Measurements from ENCODE around the gene PSME2.

Gene PSME2

DNA sequence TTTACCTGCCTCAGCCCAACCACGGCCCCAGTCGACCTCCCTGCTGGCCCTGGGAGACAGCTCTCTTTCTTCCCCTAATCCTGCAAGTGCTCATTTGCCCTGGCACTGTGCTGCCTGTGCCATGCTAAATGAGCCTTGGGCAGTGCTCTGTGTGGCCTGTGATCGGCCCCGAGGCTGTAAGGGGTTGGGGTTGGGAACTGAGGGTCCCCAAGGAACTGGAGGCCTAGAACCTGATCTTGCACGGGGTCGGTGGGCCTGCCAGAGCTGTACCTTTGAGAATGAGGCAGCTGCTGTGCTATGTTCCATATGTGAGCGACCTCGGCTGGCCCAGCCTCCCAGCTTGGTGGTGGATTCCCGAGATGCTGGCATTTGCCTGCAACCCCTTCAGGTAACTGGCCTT is 3.7 kb upstream of the PSME2 start:
- Mint-ChIP-seq H3K27me3 (no peaks in the 10 kb centered on the region), H3K36me3 (peaks cover 8% of the 10 kb centered on the region), H3K4me3 (no peak overlapping the region), H3K9me3 (no peaks in the 10 kb centered on the region), H3K27ac (no peak overlapping the region), H3K4me1 (peaks cover 38% of the 10 kb centered on the region)

DNA sequence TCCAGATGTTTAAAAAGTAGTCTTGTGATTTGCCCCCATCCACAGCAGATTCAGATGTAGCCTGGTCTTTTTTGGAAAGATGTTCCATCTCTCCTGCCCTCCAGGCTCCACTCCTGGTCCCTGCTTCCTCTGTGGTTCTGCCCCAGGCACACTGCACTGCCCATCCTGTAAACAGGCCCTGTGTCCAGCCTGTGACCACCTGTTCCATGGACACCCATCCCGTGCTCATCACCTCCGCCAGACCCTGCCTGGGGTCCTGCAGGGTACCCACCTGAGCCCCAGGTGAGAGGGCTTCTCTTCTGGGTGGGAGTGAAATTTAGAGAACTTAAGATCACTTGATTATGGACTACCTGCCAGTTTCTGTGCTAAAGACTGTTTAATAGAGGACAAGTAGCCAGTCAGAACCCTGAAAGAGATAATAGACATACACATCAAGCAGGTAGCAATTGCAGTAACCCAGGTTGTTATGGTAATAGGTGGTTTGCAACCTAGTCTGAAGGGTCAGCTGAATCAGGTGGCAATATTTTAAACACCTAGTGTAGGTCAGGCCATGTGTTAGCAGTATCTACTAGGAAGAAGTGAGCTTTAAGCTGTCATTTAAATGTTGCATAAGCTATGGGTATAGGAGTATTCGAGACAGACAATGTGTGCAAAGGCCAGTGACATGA is 3.0 kb upstream of the PSME2 start:
- H3K4me3 Mint-ChIP-seq, result peak overlapping the region; percentile 99
- H3K27ac Mint-ChIP-seq, result no peak overlapping the region
- peaks cover 8% of the 10 kb centered on the region for H3K36me3 Mint-ChIP-seq
- H3K4me1 Mint-ChIP-seq, result peaks cover 43% of the 10 kb centered on the region
- no peaks in the 10 kb centered on the region for H3K27me3 Mint-ChIP-seq
- H3K9me3 Mint-ChIP-seq, result no peaks in the 10 kb centered on the region

GRCh38 chr14:24147761-24148428 is 1.5 kb upstream of the PSME2 start:
- Mint-ChIP-seq H3K36me3 (peaks cover 12% of the 10 kb centered on the region), H3K27ac (peak overlapping the region; percentile 70), H3K27me3 (no peaks in the 10 kb centered on the region), H3K4me3 (peak overlapping the region; percentile 99), H3K4me1 (peaks cover 56% of the 10 kb centered on the region), H3K9me3 (no peaks in the 10 kb centered on the region)

DNA sequence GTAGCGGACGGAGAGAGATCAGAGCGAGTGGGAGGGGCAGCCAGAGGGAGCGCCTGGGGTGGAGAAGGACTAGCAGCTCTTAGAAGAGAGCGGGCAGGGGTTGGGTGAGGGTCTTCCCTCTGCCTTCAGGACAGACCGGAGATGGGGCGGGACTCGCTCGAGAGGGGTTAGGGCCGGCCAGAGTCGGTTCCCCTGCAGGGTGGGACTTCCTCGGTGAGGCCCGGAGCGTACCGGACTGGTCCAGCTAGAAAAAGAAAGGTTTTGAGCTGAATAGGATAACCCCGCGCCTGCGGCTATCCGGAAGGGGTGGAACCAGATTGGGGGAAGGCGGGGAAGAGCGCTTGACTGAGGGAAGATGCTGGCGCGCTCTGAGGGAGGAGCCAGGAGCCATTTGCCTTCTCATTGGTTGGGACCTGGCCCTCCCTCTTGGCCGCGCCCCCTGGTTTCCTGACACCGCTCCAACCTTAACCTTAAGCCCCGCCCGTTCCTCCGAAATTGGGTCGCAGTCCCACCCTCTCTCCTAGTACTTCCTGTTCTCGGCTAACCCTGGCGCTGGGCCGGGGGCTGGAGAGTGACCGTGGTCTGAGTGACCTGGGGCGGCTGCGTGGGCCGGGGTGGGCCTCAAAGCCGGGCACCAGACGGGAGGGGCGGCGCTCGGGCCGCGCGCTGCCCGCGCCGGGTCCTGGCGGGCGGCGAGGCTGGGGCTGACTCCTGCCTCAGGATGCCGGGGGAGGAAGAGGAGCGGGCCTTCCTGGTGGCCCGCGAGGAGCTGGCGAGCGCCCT is 759 bp upstream of the PSME2 start, which contains the start of gene RNF31:
RNF31 (plus strand) TSS at position 521 of the 783 bp plus-strand sequence; CDS start at position 722, 201 bp downstream.
- H3K27ac Mint-ChIP-seq, result peak within 1 kb of the TSS; percentile 98
- H3K4me3 Mint-ChIP-seq, result peak within 1 kb of the TSS; percentile 99
- no peaks in the 10 kb centered on the region for H3K9me3 Mint-ChIP-seq
- no peaks in the 10 kb centered on the region for H3K27me3 Mint-ChIP-seq
- H3K4me1 Mint-ChIP-seq, result peaks cover 61% of the 10 kb centered on the region
- peaks cover 12% of the 10 kb centered on the region for H3K36me3 Mint-ChIP-seq

GRCh38 chr14:24145690-24146452 is 539 bp downstream of the PSME2 start:
- Mint-ChIP-seq H3K27ac (peak overlapping the region; percentile 98), H3K27me3 (no peaks in the 10 kb centered on the region), H3K36me3 (peaks cover 10% of the 10 kb centered on the region), H3K4me1 (peaks cover 66% of the 10 kb centered on the region), H3K9me3 (no peaks in the 10 kb centered on the region), H3K4me3 (peak overlapping the region; percentile 99)

GRCh38 chr14:24145219-24145618 is 1.2 kb downstream of the PSME2 start:
- no peaks in the 10 kb centered on the region for H3K9me3 Mint-ChIP-seq
- H3K4me1 Mint-ChIP-seq, result peaks cover 63% of the 10 kb centered on the region
- no peaks in the 10 kb centered on the region for H3K27me3 Mint-ChIP-seq
- H3K36me3 Mint-ChIP-seq, result peaks cover 7% of the 10 kb centered on the region
- peak overlapping the region; percentile 99 for H3K4me3 Mint-ChIP-seq
- peak overlapping the region; percentile 98 for H3K27ac Mint-ChIP-seq

DNA sequence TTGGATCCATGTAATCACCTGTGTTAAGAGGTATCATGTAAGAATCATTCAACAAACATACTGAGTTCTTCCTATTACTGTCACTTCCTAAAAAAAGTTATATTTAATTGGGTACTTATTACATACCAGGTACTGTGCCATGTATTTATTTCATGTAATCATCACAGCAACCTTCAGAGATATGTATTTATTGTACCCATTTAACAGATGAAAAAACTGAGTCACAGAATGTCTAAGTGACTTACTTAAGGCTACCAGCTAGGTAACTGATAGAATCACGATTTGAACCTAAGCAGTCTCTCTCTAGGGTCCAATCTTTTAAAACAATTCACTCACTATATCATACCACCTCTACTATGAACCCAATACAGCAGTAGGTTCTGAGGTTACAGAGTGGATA is 2.0 kb downstream of the PSME2 start:
- Mint-ChIP-seq H3K4me3 (peak overlapping the region; percentile 68), H3K4me1 (peaks cover 63% of the 10 kb centered on the region), H3K36me3 (peaks cover 8% of the 10 kb centered on the region), H3K27ac (peak overlapping the region; percentile 89), H3K9me3 (no peaks in the 10 kb centered on the region), H3K27me3 (no peaks in the 10 kb centered on the region)

GRCh38 chr14:24143511-24143910 is 2.9 kb downstream of the PSME2 start:
- Mint-ChIP-seq H3K36me3 (peaks cover 15% of the 10 kb centered on the region), H3K4me1 (peaks cover 63% of the 10 kb centered on the region)

GRCh38 chr14:24141097-24141880 is 5.1 kb downstream of the PSME2 start, which contains the start of gene EMC9:
TSS of gene EMC9 (minus strand) at chr14:24141591. CDS start at chr14:24141304, 287 bp downstream.
- Mint-ChIP-seq H3K4me1 (peaks cover 75% of the 10 kb centered on the region), H3K4me3 (peak within 1 kb of the TSS; percentile 89), H3K9me3 (no peaks in the 10 kb centered on the region), H3K27me3 (no peaks in the 10 kb centered on the region), H3K27ac (peak within 1 kb of the TSS; percentile 78), H3K36me3 (peaks cover 24% of the 10 kb centered on the region)

More at GRCh38 chr14:24143511-24143910, 2.9 kb downstream of the PSME2 start:
- Mint-ChIP-seq H3K4me3 (no peak overlapping the region), H3K27ac (peak overlapping the region; percentile 65), H3K27me3 (no peaks in the 10 kb centered on the region), H3K9me3 (no peaks in the 10 kb centered on the region)

- peaks cover 21% of the 10 kb centered on the region for H3K36me3 Mint-ChIP-seq
Measured at GRCh38 chr14:24139272-24139934, 7.0 kb downstream of the PSME2 start.

DNA sequence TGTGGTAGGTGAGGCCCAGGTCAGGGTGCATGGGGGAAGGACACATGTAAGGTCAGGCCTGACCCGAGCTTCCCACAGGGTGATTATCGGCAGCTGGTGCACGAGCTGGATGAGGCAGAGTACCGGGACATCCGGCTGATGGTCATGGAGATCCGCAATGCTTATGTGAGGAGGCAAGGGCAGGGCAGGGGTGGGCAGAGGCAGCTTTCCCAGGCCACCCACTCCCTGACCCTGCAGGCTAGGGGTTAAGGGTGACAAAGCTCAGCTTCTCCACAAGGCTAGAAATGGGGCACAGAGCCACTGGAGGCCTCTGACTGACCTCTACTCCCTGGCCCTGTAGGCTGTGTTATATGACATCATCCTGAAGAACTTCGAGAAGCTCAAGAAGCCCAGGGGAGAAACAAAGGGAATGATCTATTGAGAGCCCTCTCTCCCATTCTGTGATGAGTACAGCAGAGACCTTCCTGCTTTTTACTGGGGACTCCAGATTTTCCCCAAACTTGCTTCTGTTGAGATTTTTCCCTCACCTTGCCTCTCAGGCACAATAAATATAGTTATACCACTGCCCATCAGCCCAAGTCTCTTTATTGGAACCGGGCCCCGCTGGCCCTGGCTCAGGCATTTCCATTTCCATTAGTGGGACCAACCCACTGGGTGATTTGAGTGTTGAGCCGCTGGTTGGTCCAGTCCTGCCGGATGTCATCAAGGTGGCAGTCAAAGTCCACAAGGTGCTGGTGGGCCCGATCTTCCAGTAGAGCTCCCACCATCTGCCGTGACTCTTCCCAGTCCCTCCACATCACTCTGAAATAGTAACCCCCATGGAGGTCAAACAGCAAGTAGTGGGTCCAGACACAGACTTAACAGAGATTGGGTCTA is 7.8 kb downstream of the PSME2 start:
- peaks cover 17% of the 10 kb centered on the region for H3K36me3 Mint-ChIP-seq
- no peaks in the 10 kb centered on the region for H3K9me3 Mint-ChIP-seq
- peaks cover 64% of the 10 kb centered on the region for H3K4me1 Mint-ChIP-seq
- peak overlapping the region; percentile 18 for H3K27ac Mint-ChIP-seq
- no peaks in the 10 kb centered on the region for H3K27me3 Mint-ChIP-seq
- peak overlapping the region; percentile 93 for H3K4me3 Mint-ChIP-seq

More at GRCh38 chr14:24139272-24139934, 7.0 kb downstream of the PSME2 start:
- no peaks in the 10 kb centered on the region for H3K27me3 Mint-ChIP-seq
- H3K4me3 Mint-ChIP-seq, result peak overlapping the region; percentile 89
- H3K9me3 Mint-ChIP-seq, result no peaks in the 10 kb centered on the region
- H3K4me1 Mint-ChIP-seq, result peaks cover 69% of the 10 kb centered on the region
- peak overlapping the region; percentile 15 for H3K27ac Mint-ChIP-seq

DNA sequence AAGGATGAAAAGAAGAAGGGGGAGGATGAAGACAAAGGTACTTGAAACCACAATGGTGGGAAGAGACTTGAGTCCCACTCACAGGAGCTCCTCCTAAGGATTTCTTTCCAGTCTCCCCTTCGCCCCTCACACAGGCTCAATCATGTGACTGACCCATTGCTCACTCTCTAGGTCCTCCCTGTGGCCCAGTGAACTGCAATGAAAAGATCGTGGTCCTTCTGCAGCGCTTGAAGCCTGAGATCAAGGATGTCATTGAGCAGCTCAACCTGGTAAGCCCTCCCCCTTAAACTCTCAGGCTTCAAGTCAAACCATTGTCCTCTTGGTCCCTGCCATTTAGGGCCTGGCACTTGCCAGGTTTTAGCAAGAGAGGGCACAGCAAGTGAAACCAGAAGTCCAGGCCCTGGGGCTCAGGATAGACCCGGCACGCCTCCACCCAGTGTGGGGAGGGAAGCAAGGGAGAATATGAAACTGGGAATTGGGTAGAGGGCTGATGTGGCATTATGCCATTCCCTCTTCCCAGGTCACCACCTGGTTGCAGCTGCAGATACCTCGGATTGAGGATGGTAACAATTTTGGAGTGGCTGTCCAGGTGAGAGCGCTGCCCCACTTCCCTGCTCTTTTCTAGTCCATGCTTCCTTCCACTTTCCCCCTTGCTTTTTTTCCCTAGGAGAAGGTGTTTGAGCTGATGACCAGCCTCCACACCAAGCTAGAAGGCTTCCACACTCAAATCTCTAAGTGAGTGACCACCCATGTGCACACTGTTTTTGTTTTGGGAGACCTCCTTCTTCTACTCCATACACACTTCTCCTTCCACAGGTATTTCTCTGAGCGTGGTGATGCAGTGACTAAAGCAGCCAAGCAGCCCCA is 8.6 kb downstream of the PSME2 start:
- H3K4me1 Mint-ChIP-seq, result peaks cover 60% of the 10 kb centered on the region

More for the DNA sequence above, 8.6 kb downstream of the PSME2 start:
- Mint-ChIP-seq H3K36me3 (peaks cover 17% of the 10 kb centered on the region), H3K27me3 (no peaks in the 10 kb centered on the region), H3K27ac (peak overlapping the region; percentile 90), H3K9me3 (no peaks in the 10 kb centered on the region), H3K4me3 (peak overlapping the region; percentile 93)

All from activated naive CD4-positive, alpha-beta T cell treated with anti-CD3 and anti-CD28 coated beads, Interleukin-2, amount 50 U/mL, for 24 hours (primary cell).